HCT116 (cell line): ENCODE data around the gene ZSWIM8.

Experiments
- JUND ChIP-seq: IDR thresholded peaks from 2 replicates; pipeline ENCODE4 v1.6.1; 2012
- YY1 ChIP-seq: IDR thresholded peaks from 2 replicates; pipeline ENCODE4 v1.6.1; 2011; ENCODE audit warnings: low read length, low read depth, moderate library complexity, mild to moderate bottlenecking; ENCODE audit not compliant: insufficient replicate concordance; ENCODE audit errors: extremely low read depth

DNA sequence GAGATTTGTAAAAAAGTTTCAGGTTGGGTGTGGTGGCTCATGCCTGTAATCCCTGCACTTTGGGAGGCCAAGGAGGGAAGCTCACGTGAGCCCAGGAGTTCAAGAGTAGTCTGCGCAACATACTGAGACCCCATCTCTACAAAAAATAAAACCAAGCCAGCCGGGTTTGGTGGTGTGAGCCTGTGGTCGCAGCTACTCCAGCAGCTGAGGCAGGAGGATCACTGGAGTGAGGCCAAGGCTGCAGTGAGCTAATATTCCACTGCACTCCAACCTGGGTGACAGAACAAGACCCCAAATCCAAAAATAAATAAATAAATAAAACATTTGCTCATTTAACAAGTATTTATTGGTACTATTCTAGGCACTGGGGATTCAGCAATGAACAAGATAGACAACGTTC lies 5.1 kb upstream of the ZSWIM8 start:
- no peak for TF ChIP-seq YY1
- TF ChIP-seq JUND = no peak
